K562 (cell line): ENCODE measurements around the gene SEC22C. TPM values are rescaled to one million over a fixed set of nuclear protein-coding genes. Genes with fewer than 3 reads are reported as not detected.

Source experiments
- ETV1 ChIP-seq: fragments of 450-650 bp; conservative IDR thresholded peaks from 2 replicates; pipeline ENCODE4 v1.6.1; 2016; ENCODE audit warnings: missing genetic modification characterization, control low read depth, low read depth, missing compliant biosample characterization
- EWSR1 ChIP-seq: fragments of 450-650 bp; IDR thresholded peaks from 2 replicates; pipeline ENCODE4 v1.6.1; 2018; ENCODE audit warnings: borderline replicate concordance, mild to moderate bottlenecking, low read depth, moderate library complexity; ENCODE audit not compliant: partially characterized antibody
- EZH2 ChIP-seq: IDR thresholded peaks from 2 replicates; pipeline ENCODE4 v1.6.1; 2012; ENCODE audit warnings: low read depth, mild to moderate bottlenecking, inconsistent platforms, low read length, borderline replicate concordance
- PHF8 ChIP-seq: fragments of 200-600 bp; sonication (generic); IDR thresholded peaks from 2 replicates; pipeline ENCODE4 v1.6.1; 2012; ENCODE audit warnings: mixed run types, mild to moderate bottlenecking, inconsistent platforms, low read length, moderate library complexity, borderline replicate concordance
- PREB ChIP-seq: sonication (generic); formaldehyde crosslinking; IDR thresholded peaks from 2 replicates; pipeline ENCODE4 v1.8.1; 2023; ENCODE audit warnings: mild to moderate bottlenecking, missing genetic modification reagents
- PYGO2 ChIP-seq: fragments of 450-650 bp; IDR thresholded peaks from 2 replicates; pipeline ENCODE4 v1.6.1; 2016; ENCODE audit warnings: mild to moderate bottlenecking, missing genetic modification characterization, moderate library complexity, missing compliant biosample characterization
- RB1 ChIP-seq: fragments of 450-650 bp; IDR thresholded peaks from 2 replicates; pipeline ENCODE4 v1.6.1; 2017; ENCODE audit warnings: low read depth, mild to moderate bottlenecking
- RERE ChIP-seq: sonication (generic); formaldehyde crosslinking; IDR thresholded peaks from 2 replicates; pipeline ENCODE4 v1.8.0; 2023; ENCODE audit warnings: missing genetic modification reagents, mild to moderate bottlenecking, borderline replicate concordance
- SMARCA4 ChIP-seq: fragments of 450-650 bp; IDR thresholded peaks from 2 replicates; pipeline ENCODE4 v1.6.1; 2016
- UBTF ChIP-seq, 2 experiments: IDR thresholded peaks; 2 replicates each; pipeline ENCODE4 v1.6.1; 2012; ENCODE audit warnings: improper control_type of control experiment in 2 of 2, low read depth in 2 of 2, low read length in 2 of 2, borderline replicate concordance in 1 of 2
- ZNF165 ChIP-seq: fragments of 250-450 bp; sonication (Bioruptor Pico); IDR thresholded peaks from 2 replicates; pipeline ENCODE4 v1.4.0; 2020; ENCODE audit warnings: borderline replicate concordance
- ZNF253 ChIP-seq: fragments of 250-450 bp; sonication (Bioruptor Pico); conservative IDR thresholded peaks from 2 replicates; pipeline ENCODE4 v1.6.1; 2021; ENCODE audit warnings: mild to moderate bottlenecking
- ZNF639 ChIP-seq, 2 experiments: fragments of 200-800 bp in 1 of 2; sonication (Bioruptor generic) in 1 of 2; sonication (generic) in 1 of 2; formaldehyde crosslinking in 1 of 2; IDR thresholded peaks in 1 of 2; conservative IDR thresholded peaks in 1 of 2; 2 replicates each; pipeline versions ENCODE4 v1.5.0 to v1.6.1; 2016 to 2020; ENCODE audit warnings: missing compliant biosample characterization in 1 of 2, missing genetic modification characterization in 1 of 2, missing genetic modification reagents in 1 of 2
- polyA plus RNA-seq, 8 experiments: library from polyadenylated mRNA; depleted of rRNA in 4 of 8; stranded (reverse) in 5 of 8; unstranded in 3 of 8; fragments of >200 nt; fragmentation: Nextera tagmentation in 2 of 8; fragmentation: Illumina TruSeq in 1 of 8; extraction: Ambion mirVana in 2 of 8; extraction: Trizol in 1 of 8; gene quantifications; 2 replicates each; pipeline versions ENCODE4 v1.2.1 to v1.2.3, GENCODE V29; 2011 to 2014; ENCODE audit warnings: inconsistent platforms in 1 of 8, missing spikeins in 1 of 8
- total RNA-seq, 7 experiments: library from RNA; depleted of rRNA in 6 of 7; stranded (reverse); fragments of >200 nt in 6 of 7; fragmentation: Illumina TruSeq in 2 of 7; extraction: Trizol in 2 of 7; gene quantifications; 2 replicates each; pipeline versions ENCODE4 v1.2.1 to v1.2.3, GENCODE V29; 2011 to 2021; ENCODE audit warnings: low replicate concordance in 1 of 7

Gene SEC22C
- total and polyA plus RNA-seq, 9 of the 15 experiments (the other 6 are each of a cell fraction or from before 2014, with no cell fraction given), result 35.6 to 68.4 (median 50.7) TPM

- TF ChIP-seq RERE, result peak; percentile 7; the same call in 1 of the 2 replicates
- TF ChIP-seq ZNF639 (CRISPR knock-in tag; conservative IDR thresholded peaks at IDR 0.05 in 1 of 2, IDR thresholded peaks at IDR 0.05 in 1 of 2), result peak in 1 of 2 experiments; percentile 41; a peak in 1 of 4 replicates
- TF ChIP-seq SMARCA4, result peak; percentile 59
- no peak for TF ChIP-seq EWSR1
- peak; percentile 54 for TF ChIP-seq ETV1 (tag)
- TF ChIP-seq RB1, result no peak
- TF ChIP-seq EZH2, result no peak
- peak; percentile 68 for TF ChIP-seq PHF8
- no peak for TF ChIP-seq PYGO2
- peak in 1 of 2 experiments; percentile 65; a peak in 3 of 4 replicates for TF ChIP-seq UBTF (IDR thresholded peaks at IDR 0.05; ENCODE audit: borderline replicate concordance in 1 of 2, low read depth in 2 of 2, low read length in 2 of 2)
- TF ChIP-seq PREB (CRISPR knock-in tag), result 0 out of 2 replicates have a peak, but pooled peaks have one; percentile 53
- TF ChIP-seq ZNF165, result peak; percentile 48; the same call in 1 of the 2 replicates
- TF ChIP-seq ZNF253 (CRISPR knock-in tag), result no peak
Measured at GRCh38 chr3:42600958-42601675, 19.4 kb upstream of the SEC22C start (continued).
